Heart right ventricle (tissue), 16 donors: ENCODE measurements around the gene CFB. TPM values are rescaled to one million over a fixed set of nuclear protein-coding genes. Genes with fewer than 3 reads are reported as not detected.
A peak's percentile ranks its signal among the peaks of the same experiment; 100 is the strongest.

Experiments used
- ATAC-seq, 8 donors: fragments of 200-7000 bp; cut with Tn5 transposase; one replicate each; pipeline ENCODE4 v1.9.1; 2020; ENCODE audit warnings: mild to moderate bottlenecking in 8 of 8, moderate library complexity in 8 of 8, moderate number of reproducible peaks in 1 of 8
- DNase-seq, 2 donors: peaks; one replicate each; pipeline ENCODE4 v3.0.0-alpha.2; 2020
- H3K27ac ChIP-seq, 10 donors: fragments of 200-600 bp; sonication (generic) in 2 of 10; one replicate each; pipeline versions ENCODE4 v1.5.0 to v1.8.0; 2020 to 2022; ENCODE audit warnings: mild to moderate bottlenecking in 3 of 10
- H3K27me3 ChIP-seq, 7 donors: fragments of 200-600 bp; one replicate each; pipeline ENCODE4 v1.8.0; 2021 to 2022; ENCODE audit warnings: mild to moderate bottlenecking in 2 of 7
- H3K36me3 ChIP-seq, 9 donors: fragments of 200-600 bp; sonication (generic) in 1 of 9; one replicate each; pipeline versions ENCODE4 v1.5.0 to v1.8.0; 2020 to 2022; ENCODE audit warnings: mild to moderate bottlenecking in 2 of 9
- H3K4me1 ChIP-seq, 9 donors: fragments of 200-600 bp; sonication (generic) in 1 of 9; one replicate each; pipeline versions ENCODE4 v1.5.0 to v1.8.0; 2020 to 2022; ENCODE audit warnings: mild to moderate bottlenecking in 4 of 9
- H3K4me3 ChIP-seq, 10 donors: fragments of 200-600 bp; sonication (generic) in 2 of 10; one replicate each; pipeline versions ENCODE4 v1.5.0 to v1.8.0; 2020 to 2022; ENCODE audit warnings: mild to moderate bottlenecking in 7 of 10, moderate library complexity in 2 of 10
- H3K9me3 ChIP-seq, 11 donors: fragments of 200-600 bp in 10 of 11; sonication (generic) in 2 of 11; one replicate each; pipeline versions ENCODE4 v1.5.0 to v1.8.0; 2013 to 2022; ENCODE audit warnings: mild to moderate bottlenecking in 2 of 11, control low read depth in 1 of 11, moderate library complexity in 1 of 11
- WGBS, 2 donors: extraction: QIAGEN DNeasy Blood & Tissue Kit; methylation state at CpG; one replicate each; pipeline ENCODE4 v1.1.7; 2013; ENCODE audit warnings: inconsistent platforms in 1 of 2; 5-methylcytosine and 5-hydroxymethylcytosine counted together
- intact Hi-C, 10 donors: fragments of 100-400 bp; cut with DNase I; formaldehyde crosslinking; loops; one replicate each; pipeline versions ENCODE4 v1.11.1 to v1.14.2; 2022
- polyA plus RNA-seq, 2 donors: library from polyadenylated mRNA; stranded (reverse); fragments of 200-250 nt; gene quantifications; one replicate each; pipeline ENCODE4 v1.2.3, GENCODE V29; 2013
- total RNA-seq, 10 donors: library from RNA; stranded (reverse); fragmentation: NEBNext Ultra II Directional in 3 of 10; extraction: Animal tissue kit (Norgen Biotek cat#: 25700) in 3 of 10; gene quantifications; one replicate each; pipeline versions ENCODE4 v1.2.1 to v1.2.4, GENCODE V29; 2021 to 2023
- TF ChIP-seq, protein P1 (sequence below), 9 donors: fragments of 200-600 bp; sonication (generic) in 2 of 9; IDR thresholded peaks; one replicate each; pipeline versions ENCODE4 v1.5.0 to v1.8.0; 2021 to 2022; ENCODE audit warnings: antibody characterized with exemption in 9 of 9, mild to moderate bottlenecking in 5 of 9, moderate library complexity in 1 of 9
- donor health status: Arrhythmogenic right ventricular cardiomyopathy.
- donor health status: ischemic (EF 13 %, LVEDD 7.1; RV severe dilation, severe dysfunction).
- donor health status: healthy with polysubstance abuse.
- donor health status: DM: no; HTN: yes; CAD: no.
- donor health status: DM: no; HTN: no; CAD: no.
- donor health status: ischemic (EF 25% LVEDD 6.9; RV normal size, moderate dysfunction).
- donor health status: ischemic (EF 25% LVEDD 5.7; RV mildly dilated, moderate dysfunction).
- donor health status: healthy.
- donor health status: DM: yes; HTN: yes; CAD: no.
- donor health status: Ischemic cardiomyopathy.
- donor health status: ischemic (EF 35%, LVEDD 5.7; RV mildly dilated, moderate dysfunction).
- donor health status: nonischemic (EF 11% LVEDD 7.7; RV severe dilation, severe dysfunction).
- donor health status: DM: yes; HTN: yes; CAD: no.
- donor health status: PGD.
- donor health status: ischemic (EF 29% LVEDD 5.4; RV normal size, mild dysfunction).
- donor health status: nonischemic (EF 23%, LVEDD 6.1; RV moderate dilation, normal function).

The CFB gene
- total and polyA plus RNA-seq, 12 donors = 2.8 to 24.4 (median 6.0) TPM

DNA sequence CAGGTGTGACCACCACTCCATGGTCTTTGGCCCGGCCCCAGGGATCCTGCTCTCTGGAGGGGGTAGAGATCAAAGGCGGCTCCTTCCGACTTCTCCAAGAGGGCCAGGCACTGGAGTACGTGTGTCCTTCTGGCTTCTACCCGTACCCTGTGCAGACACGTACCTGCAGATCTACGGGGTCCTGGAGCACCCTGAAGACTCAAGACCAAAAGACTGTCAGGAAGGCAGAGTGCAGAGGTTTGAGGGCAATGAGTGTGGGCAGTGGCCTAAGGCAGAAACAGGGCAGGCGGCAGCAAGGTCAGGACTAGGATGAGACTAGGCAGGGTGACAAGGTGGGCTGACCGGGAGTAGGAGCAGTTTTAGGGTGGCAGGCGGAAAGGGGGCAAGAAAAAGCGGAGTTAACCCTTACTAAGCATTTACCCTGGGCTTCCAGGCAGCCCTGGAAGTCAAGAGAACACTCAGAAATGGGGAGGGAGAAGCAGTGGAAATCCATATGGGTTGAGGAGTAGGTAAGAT is 533 bp downstream of the CFB start:
- intact Hi-C loops = loop anchor here in 2 of 10 donors (10.0 kb wide), 2 partner anchors 262 to 272 kb away; partner anchors contain the start of gene LY6G5C (in 1 of the 2)
- peak in 1 of 8 donors; percentile 6 for ATAC-seq

DNA sequence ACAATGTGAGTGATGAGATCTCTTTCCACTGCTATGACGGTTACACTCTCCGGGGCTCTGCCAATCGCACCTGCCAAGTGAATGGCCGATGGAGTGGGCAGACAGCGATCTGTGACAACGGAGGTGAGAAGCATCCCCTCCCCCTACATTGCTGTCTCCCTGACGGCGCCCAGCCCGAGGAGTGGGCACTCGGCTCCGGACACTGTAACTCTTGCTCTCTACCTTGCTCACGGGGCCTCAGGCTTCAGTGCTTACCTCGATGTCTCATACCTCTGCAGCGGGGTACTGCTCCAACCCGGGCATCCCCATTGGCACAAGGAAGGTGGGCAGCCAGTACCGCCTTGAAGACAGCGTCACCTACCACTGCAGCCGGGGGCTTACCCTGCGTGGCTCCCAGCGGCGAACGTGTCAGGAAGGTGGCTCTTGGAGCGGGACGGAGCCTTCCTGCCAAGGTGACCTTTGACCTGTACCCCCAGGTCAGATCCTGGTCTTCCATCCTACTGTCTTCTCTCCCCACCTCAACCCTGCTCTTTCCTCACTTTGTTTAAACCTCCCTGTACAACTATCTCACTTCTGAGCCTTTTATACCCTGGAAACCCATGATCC is 1.3 kb downstream of the CFB start:
- DNase-seq (no peak), ATAC-seq (no peak)
- TF ChIP-seq, protein P1, sequence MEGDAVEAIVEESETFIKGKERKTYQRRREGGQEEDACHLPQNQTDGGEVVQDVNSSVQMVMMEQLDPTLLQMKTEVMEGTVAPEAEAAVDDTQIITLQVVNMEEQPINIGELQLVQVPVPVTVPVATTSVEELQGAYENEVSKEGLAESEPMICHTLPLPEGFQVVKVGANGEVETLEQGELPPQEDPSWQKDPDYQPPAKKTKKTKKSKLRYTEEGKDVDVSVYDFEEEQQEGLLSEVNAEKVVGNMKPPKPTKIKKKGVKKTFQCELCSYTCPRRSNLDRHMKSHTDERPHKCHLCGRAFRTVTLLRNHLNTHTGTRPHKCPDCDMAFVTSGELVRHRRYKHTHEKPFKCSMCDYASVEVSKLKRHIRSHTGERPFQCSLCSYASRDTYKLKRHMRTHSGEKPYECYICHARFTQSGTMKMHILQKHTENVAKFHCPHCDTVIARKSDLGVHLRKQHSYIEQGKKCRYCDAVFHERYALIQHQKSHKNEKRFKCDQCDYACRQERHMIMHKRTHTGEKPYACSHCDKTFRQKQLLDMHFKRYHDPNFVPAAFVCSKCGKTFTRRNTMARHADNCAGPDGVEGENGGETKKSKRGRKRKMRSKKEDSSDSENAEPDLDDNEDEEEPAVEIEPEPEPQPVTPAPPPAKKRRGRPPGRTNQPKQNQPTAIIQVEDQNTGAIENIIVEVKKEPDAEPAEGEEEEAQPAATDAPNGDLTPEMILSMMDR (IDR thresholded peaks at IDR 0.05) = no peak
- no peaks in the 10 kb centered on the region for H3K9me3 ChIP-seq
- peaks cover 0 to 27% (median 8%) of the 10 kb centered on the region in 9 donors for H3K36me3 ChIP-seq
- 84 to 86% methylated on average over 24 of the region's 24 CpGs for WGBS, 2 donors
- no peak overlapping the region for H3K27ac ChIP-seq
- H3K4me3 ChIP-seq = no peak overlapping the region
- peaks cover 0 to 21% (median 0%) of the 10 kb centered on the region in 7 donors for H3K27me3 ChIP-seq
- intact Hi-C loops = loop anchor here in 2 of 10 donors (10.0 kb wide), 2 partner anchors 262 to 272 kb away; partner anchors contain the start of gene LY6G5C (in 1 of the 2)
- peaks cover 0 to 18% (median 4%) of the 10 kb centered on the region in 9 donors for H3K4me1 ChIP-seq

More for the DNA sequence above, 533 bp downstream of the CFB start:
- H3K9me3 ChIP-seq = no peaks in the 10 kb centered on the region
- TF ChIP-seq, protein P1 (IDR thresholded peaks at IDR 0.05) = no peak
- peaks cover 0 to 18% (median 4%) of the 10 kb centered on the region in 9 donors for H3K4me1 ChIP-seq
- 78 to 80% methylated on average over 11 of the region's 11 CpGs for whole genome bisulfite sequencing, 2 donors
- H3K36me3 ChIP-seq = peaks cover 0 to 20% (median under 1%) of the 10 kb centered on the region in 9 donors
- H3K27ac ChIP-seq = peak overlapping the region in 9 of 10 donors; percentile 7 to 85 (median 68)
- no peak for DNase-seq
- peaks cover 0 to 21% (median 0%) of the 10 kb centered on the region in 7 donors for H3K27me3 ChIP-seq
- peak overlapping the region in 6 of 10 donors; percentile 26 to 37 (median 30) for H3K4me3 ChIP-seq

DNA sequence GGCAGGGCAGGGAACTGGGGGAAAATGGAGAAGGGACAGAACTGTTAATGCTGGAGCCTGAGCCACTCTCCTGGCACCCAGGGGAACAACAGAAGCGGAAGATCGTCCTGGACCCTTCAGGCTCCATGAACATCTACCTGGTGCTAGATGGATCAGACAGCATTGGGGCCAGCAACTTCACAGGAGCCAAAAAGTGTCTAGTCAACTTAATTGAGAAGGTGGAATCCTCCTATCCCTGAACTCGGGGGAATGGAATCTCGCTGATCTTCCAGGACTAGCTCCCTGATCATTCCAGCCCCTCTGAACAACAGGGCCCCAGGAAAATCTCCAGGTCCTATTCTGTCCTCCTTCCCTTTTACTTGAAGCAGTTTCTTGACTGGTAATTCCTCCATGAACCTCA is 2.0 kb downstream of the CFB start:
- intact Hi-C loops = loop anchor here in 2 of 10 donors (10.0 kb wide), 2 partner anchors 263 to 273 kb away; partner anchors contain the start of gene LY6G5C (in 1 of the 2)
- peaks cover 0 to 18% (median 4%) of the 10 kb centered on the region in 9 donors for H3K4me1 ChIP-seq
- no peak for ATAC-seq
- TF ChIP-seq, protein P1 (IDR thresholded peaks at IDR 0.05) = no peak
- no peak for DNase-seq
- H3K27ac ChIP-seq = no peak overlapping the region
- H3K27me3 ChIP-seq = peaks cover 0 to 17% (median 0%) of the 10 kb centered on the region in 7 donors
- no peak overlapping the region for H3K4me3 ChIP-seq
- peaks cover 0 to 30% (median 8%) of the 10 kb centered on the region in 9 donors for H3K36me3 ChIP-seq
- H3K9me3 ChIP-seq = no peaks in the 10 kb centered on the region
- 88 to 92% methylated on average over 4 of the region's 4 CpGs for WGBS, 2 donors

DNA sequence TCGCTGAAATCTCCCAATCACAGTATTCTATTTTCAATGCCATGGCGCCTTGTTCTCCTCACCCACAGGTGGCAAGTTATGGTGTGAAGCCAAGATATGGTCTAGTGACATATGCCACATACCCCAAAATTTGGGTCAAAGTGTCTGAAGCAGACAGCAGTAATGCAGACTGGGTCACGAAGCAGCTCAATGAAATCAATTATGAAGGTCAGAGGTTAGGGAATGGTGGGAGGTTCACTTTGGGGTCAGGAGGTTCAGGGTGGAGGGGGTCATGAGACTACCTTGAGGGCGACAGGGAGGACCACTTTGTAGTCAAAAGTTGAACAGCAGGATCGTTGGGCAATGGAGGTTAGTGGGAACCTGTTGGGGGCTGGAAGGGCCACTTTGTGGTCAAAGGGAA is 2.4 kb downstream of the CFB start:
- peaks cover 0 to 13% (median 0%) of the 10 kb centered on the region in 7 donors for H3K27me3 ChIP-seq
- TF ChIP-seq, protein P1 (IDR thresholded peaks at IDR 0.05) = no peak
- H3K9me3 ChIP-seq = no peaks in the 10 kb centered on the region
- WGBS, 2 donors = 81 to 84% methylated on average over 5 of the region's 5 CpGs
- peaks cover 0 to 33% (median 12%) of the 10 kb centered on the region in 9 donors for H3K36me3 ChIP-seq
- intact Hi-C loops = loop anchor here in 2 of 10 donors (10.0 kb wide), 2 partner anchors 264 to 274 kb away; partner anchors contain the start of gene LY6G5C (in 1 of the 2)
- no peak overlapping the region for H3K27ac ChIP-seq
- peaks cover 0 to 18% (median 4%) of the 10 kb centered on the region in 9 donors for H3K4me1 ChIP-seq
- DNase-seq (no peak), ATAC-seq (no peak)
- no peak overlapping the region for H3K4me3 ChIP-seq
